Measurements from ENCODE around the gene TDRD15. TPM values are rescaled to one million over a fixed set of nuclear protein-coding genes. Genes with fewer than 3 reads are reported as not detected.

The TDRD15 gene
- total RNA-seq, 4 donors from 2014 or later, result 0.30 to 0.63 TPM; not detected in 2

Other genes starting within 250 kb of the TDRD15 start
- 1 to 10 TPM; 2.1 to 4.2 (median 2.9) TPM for gene APOB, start 79.9 kb upstream of the TDRD15 start, total RNA-seq

All from tibial nerve (tissue), 4 donors.